Endothelial cell of umbilical vein (primary cell): ENCODE data around the gene RASL10A. TPM values are rescaled to one million over a fixed set of nuclear protein-coding genes. Genes with fewer than 3 reads are reported as not detected.

Experiments used
- BruUV-seq: library from RNA; stranded (reverse); fragments of 400-500 nt; replicated peaks from 2 replicates; lab custom pipeline; 2021; lab: Mats Ljungman, UMichigan
- CTCF ChIA-PET: fragments of 300-600, 350-600 bp; sonication (Branson Sonifier 250); formaldehyde crosslinking; loops from one replicate; lab custom pipeline; 2021; ENCODE audit warnings: antibody characterized with exemption, inconsistent platforms; lab: Charles Lee
- POLR2A ChIA-PET: fragments of 300-600, 350-600 bp; sonication (Branson Sonifier 250); formaldehyde crosslinking; loops from one replicate; lab custom pipeline; 2021; ENCODE audit warnings: antibody characterized with exemption, inconsistent platforms; lab: Charles Lee
- DNase-seq: peaks from one replicate; pipeline ENCODE4 v3.0.0-alpha.2; 2011; ENCODE audit warnings: low read depth, low spot score
- FAIRE-seq: peaks from 2 replicates; lab custom pipeline; 2011; peaks lifted over from hg19 to GRCh38; lab: Jason Lieb, UNC
- H2AFZ ChIP-seq: 2 replicates; pipeline ENCODE4 v1.6.0; 2012; ENCODE audit warnings: low read depth, low read length, control low read depth, inconsistent platforms
- H3K27ac ChIP-seq: 2 replicates; pipeline ENCODE4 v1.5.1; 2011; ENCODE audit warnings: low read depth, mild to moderate bottlenecking, control low read depth, low read length, moderate library complexity; ENCODE audit not compliant: insufficient read depth
- H3K27me3 ChIP-seq, 2 experiments: 2 replicates each; pipeline versions ENCODE4 v1.6.0 to v1.6.1; 2011; ENCODE audit warnings: low read length in 2 of 2, mixed read lengths in 1 of 2; ENCODE audit not compliant: control insufficient read depth in 2 of 2, insufficient read depth in 2 of 2
- H3K36me3 ChIP-seq, 2 experiments: 2 replicates in 1 of 2; 3 replicates in 1 of 2; pipeline ENCODE4 v1.5.1; 2011; ENCODE audit warnings: low read length in 2 of 2, mild to moderate bottlenecking in 1 of 2, moderate library complexity in 1 of 2; ENCODE audit not compliant: control insufficient read depth in 2 of 2, insufficient read depth in 2 of 2; ENCODE audit errors: extremely low read depth in 1 of 2
- H3K4me1 ChIP-seq: 3 replicates; pipeline ENCODE4 v1.5.1; 2011; ENCODE audit warnings: mild to moderate bottlenecking, low read length; ENCODE audit not compliant: control insufficient read depth, insufficient read depth; ENCODE audit errors: extremely low read depth
- H3K4me2 ChIP-seq: 2 replicates; pipeline ENCODE4 v1.6.1; 2011; ENCODE audit warnings: low read length, control low read depth, mixed read lengths; ENCODE audit not compliant: insufficient read depth
- H3K4me3 ChIP-seq, 3 experiments: fragments of 200-600 bp in 1 of 3; sonication (generic), shearing (Covaris generic) in 1 of 3; replicated peaks in 1 of 3; 2 replicates each; pipeline ENCODE4 v1.5.1; 2011 to 2016; ENCODE audit warnings: control low read depth in 3 of 3, low read length in 3 of 3, mild to moderate bottlenecking in 2 of 3, inconsistent platforms in 1 of 3, low read depth in 1 of 3, moderate library complexity in 1 of 3; ENCODE audit not compliant: insufficient read depth in 1 of 3
- H3K79me2 ChIP-seq: 2 replicates; pipeline ENCODE4 v1.6.0; 2012; ENCODE audit warnings: low read length, inconsistent platforms; ENCODE audit not compliant: control insufficient read depth, insufficient read depth
- H3K9ac ChIP-seq: replicated peaks from 2 replicates; pipeline ENCODE3; 2011; ENCODE audit warnings: low read length, control low read depth; ENCODE audit not compliant: insufficient read depth; ENCODE audit errors: extremely low read depth
- H3K9me1 ChIP-seq: replicated peaks from 3 replicates; pipeline ENCODE4 v1.6.0; 2011; ENCODE audit warnings: mild to moderate bottlenecking, low read length; ENCODE audit not compliant: control insufficient read depth, insufficient read depth; ENCODE audit errors: extremely low read depth
- H3K9me3 ChIP-seq: replicated peaks from 2 replicates; pipeline ENCODE4 v1.5.1; 2012; ENCODE audit warnings: low read length, inconsistent platforms; ENCODE audit not compliant: control insufficient read depth, insufficient read depth
- H4K20me1 ChIP-seq: replicated peaks from 2 replicates; pipeline ENCODE3; 2011; ENCODE audit warnings: mild to moderate bottlenecking, low read length; ENCODE audit not compliant: control insufficient read depth, insufficient read depth; ENCODE audit errors: extremely low read depth
- EZH2 ChIP-seq: IDR thresholded peaks from 2 replicates; pipeline ENCODE4 v1.6.1; 2012; ENCODE audit warnings: borderline replicate concordance, low read depth, mild to moderate bottlenecking, moderate library complexity, low read length, inconsistent platforms; ENCODE audit not compliant: severe bottlenecking
- FOS ChIP-seq: IDR thresholded peaks from 2 replicates; pipeline ENCODE4 v1.6.1; 2011; ENCODE audit warnings: mild to moderate bottlenecking, low read length, moderate library complexity, borderline replicate concordance; ENCODE audit not compliant: insufficient read depth
- GATA2 ChIP-seq: IDR thresholded peaks from 2 replicates; pipeline ENCODE4 v1.7.0; 2011; ENCODE audit warnings: low read depth, mild to moderate bottlenecking, moderate library complexity, mixed read lengths, low read length; ENCODE audit not compliant: insufficient read length, insufficient read depth
- JUN ChIP-seq: IDR thresholded peaks from 2 replicates; pipeline ENCODE4 v1.6.1; 2011; ENCODE audit warnings: borderline replicate concordance, low read depth; ENCODE audit not compliant: insufficient read length, insufficient read depth
- MYC ChIP-seq: IDR thresholded peaks from one replicate; pipeline ENCODE4 v1.6.1; 2011; ENCODE audit warnings: mild to moderate bottlenecking, low read depth, low read length
- POLR2A ChIP-seq: IDR thresholded peaks from 2 replicates; pipeline ENCODE4 v1.6.1; 2012; ENCODE audit warnings: low read depth, mild to moderate bottlenecking, control low read depth, low read length
- POLR2AphosphoS5 ChIP-seq: IDR thresholded peaks from 2 replicates; pipeline ENCODE4 v1.6.1; 2012; ENCODE audit warnings: low read depth, mild to moderate bottlenecking, control low read depth, low read length, moderate library complexity; ENCODE audit not compliant: insufficient read depth
- dilution Hi-C: fragments of 300-500 bp; cut with MboI; formaldehyde crosslinking; loops from one replicate; pipeline ENCODE4 v1.15.0; 2019; ENCODE audit warnings: low sequenced_read_pairs; ENCODE audit not compliant: extremely low pct_ligation_motif_present
- intact Hi-C: fragments of 100-400 bp; cut with micrococcal nuclease; formaldehyde crosslinking; loops from one replicate; pipeline ENCODE4 v1.10.0; 2022
- polyA plus RNA-seq, 4 experiments: library from polyadenylated mRNA; depleted of rRNA in 3 of 4; stranded (reverse) in 3 of 4; unstranded in 1 of 4; fragments of >200 nt; gene quantifications; 2 replicates each; pipeline versions ENCODE4 v1.2.1 to v1.2.3, GENCODE V29; 2011 to 2012; ENCODE audit warnings: missing spikeins in 1 of 4
- total RNA-seq: library from RNA; stranded (reverse); gene quantifications from 2 replicates; pipeline ENCODE4 v1.2.3, GENCODE V29; 2021
- TF ChIP-seq, protein P1 (sequence below): IDR thresholded peaks from 2 replicates; pipeline ENCODE4 v1.6.1; 2011; ENCODE audit not compliant: insufficient read depth, insufficient read length
- TF ChIP-seq, protein P2 (sequence below), 2 donors: IDR thresholded peaks; 1 replicate in 1 of 2; 2 replicates in 1 of 2; pipeline ENCODE4 v1.5.1; 2011; ENCODE audit warnings: low read length in 2 of 2, mild to moderate bottlenecking in 2 of 2, moderate library complexity in 2 of 2, control low read depth in 1 of 2, inconsistent platforms in 1 of 2, low read depth in 1 of 2; ENCODE audit not compliant: insufficient read depth in 1 of 2; ENCODE audit errors: extremely low read depth in 1 of 2

Gene RASL10A
- total and polyA plus RNA-seq, 2 donors (not counting 3 experiments of a cell fraction or from before 2014, with no cell fraction given): 1.1 to 1.9 TPM

GRCh38 chr22:29334148-29334547 is 18.7 kb upstream of the RASL10A start:
- ChIA-PET POLR2A (no interaction called here), CTCF (interaction anchor here (1.2 to 1.7 kb wide), 2 partner anchors 13 to 25 kb away, joined by 3 to 4 read pairs; no protein-coding TSS in a partner anchor)
- Histone ChIP-seq H3K9me1 (no peaks in the 10 kb centered on the region), H3K27ac (no peak overlapping the region), H3K9ac (no peak overlapping the region), H3K79me2 (no peaks in the 10 kb centered on the region), H2AFZ (no peak overlapping the region), H3K4me2 (no peak overlapping the region), H4K20me1 (no peaks in the 10 kb centered on the region), H3K4me1 (peaks cover 10% of the 10 kb centered on the region), H3K36me3 (peaks cover 7 to 64% of the 10 kb centered on the region in 2 experiments), H3K9me3 (no peaks in the 10 kb centered on the region), H3K4me3 (no peak overlapping the region), H3K27me3 (no peaks in the 10 kb centered on the region)
- TF ChIP-seq MYC (no peak), FOS (no peak), POLR2AphosphoS5 (no peak), JUN (no peak), POLR2A (no peak), GATA2 (no peak), EZH2 (no peak)
- TF ChIP-seq, protein P1, sequence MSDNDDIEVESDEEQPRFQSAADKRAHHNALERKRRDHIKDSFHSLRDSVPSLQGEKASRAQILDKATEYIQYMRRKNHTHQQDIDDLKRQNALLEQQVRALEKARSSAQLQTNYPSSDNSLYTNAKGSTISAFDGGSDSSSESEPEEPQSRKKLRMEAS: no peak
- TF ChIP-seq, protein P2, sequence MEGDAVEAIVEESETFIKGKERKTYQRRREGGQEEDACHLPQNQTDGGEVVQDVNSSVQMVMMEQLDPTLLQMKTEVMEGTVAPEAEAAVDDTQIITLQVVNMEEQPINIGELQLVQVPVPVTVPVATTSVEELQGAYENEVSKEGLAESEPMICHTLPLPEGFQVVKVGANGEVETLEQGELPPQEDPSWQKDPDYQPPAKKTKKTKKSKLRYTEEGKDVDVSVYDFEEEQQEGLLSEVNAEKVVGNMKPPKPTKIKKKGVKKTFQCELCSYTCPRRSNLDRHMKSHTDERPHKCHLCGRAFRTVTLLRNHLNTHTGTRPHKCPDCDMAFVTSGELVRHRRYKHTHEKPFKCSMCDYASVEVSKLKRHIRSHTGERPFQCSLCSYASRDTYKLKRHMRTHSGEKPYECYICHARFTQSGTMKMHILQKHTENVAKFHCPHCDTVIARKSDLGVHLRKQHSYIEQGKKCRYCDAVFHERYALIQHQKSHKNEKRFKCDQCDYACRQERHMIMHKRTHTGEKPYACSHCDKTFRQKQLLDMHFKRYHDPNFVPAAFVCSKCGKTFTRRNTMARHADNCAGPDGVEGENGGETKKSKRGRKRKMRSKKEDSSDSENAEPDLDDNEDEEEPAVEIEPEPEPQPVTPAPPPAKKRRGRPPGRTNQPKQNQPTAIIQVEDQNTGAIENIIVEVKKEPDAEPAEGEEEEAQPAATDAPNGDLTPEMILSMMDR (IDR thresholded peaks at IDR 0.05; ENCODE audit: extremely low read depth in 1 of 2, insufficient read depth in 1 of 2, low read depth in 1 of 2, low read length in 2 of 2): no peak
- no peak for DNase-seq
- BruUV-seq: no TSS peak
- no peak for FAIRE-seq
- dilution Hi-C loops (no loop called here), intact Hi-C loops (no loop called here)
